Adrenal gland (tissue), 5 donors: ENCODE data around the gene MAZ.
A peak's percentile ranks its signal among the peaks of the same experiment; 100 is the strongest.

Experiments used
- POLR2A ChIP-seq, 2 donors: fragments of 450-650 bp; IDR thresholded peaks; one replicate each; pipeline ENCODE4 v1.6.1; 2017; ENCODE audit warnings: antibody characterized with exemption in 2 of 2, mild to moderate bottlenecking in 2 of 2, moderate library complexity in 1 of 2
- TF ChIP-seq, protein P1 (sequence below), 6 experiments: fragments of 450-650 bp in 4 of 6; fragments of 200-600 bp in 2 of 6; sonication (generic) in 1 of 6; IDR thresholded peaks; 1 replicate in 5 of 6; 2 replicates in 1 of 6; pipeline versions ENCODE4 v1.5.1 to v1.8.0; 2016 to 2021; ENCODE audit warnings: antibody characterized with exemption in 6 of 6, mild to moderate bottlenecking in 2 of 6, moderate library complexity in 1 of 6
- donor health status: DM: no; HTN: no; CAD: no.

GRCh38 chr16:29805232-29806098, 864 bp upstream of the MAZ start:
- peak; percentile 28 to 91 for TF ChIP-seq POLR2A (IDR thresholded peaks at IDR 0.05)
- TF ChIP-seq, protein P1, sequence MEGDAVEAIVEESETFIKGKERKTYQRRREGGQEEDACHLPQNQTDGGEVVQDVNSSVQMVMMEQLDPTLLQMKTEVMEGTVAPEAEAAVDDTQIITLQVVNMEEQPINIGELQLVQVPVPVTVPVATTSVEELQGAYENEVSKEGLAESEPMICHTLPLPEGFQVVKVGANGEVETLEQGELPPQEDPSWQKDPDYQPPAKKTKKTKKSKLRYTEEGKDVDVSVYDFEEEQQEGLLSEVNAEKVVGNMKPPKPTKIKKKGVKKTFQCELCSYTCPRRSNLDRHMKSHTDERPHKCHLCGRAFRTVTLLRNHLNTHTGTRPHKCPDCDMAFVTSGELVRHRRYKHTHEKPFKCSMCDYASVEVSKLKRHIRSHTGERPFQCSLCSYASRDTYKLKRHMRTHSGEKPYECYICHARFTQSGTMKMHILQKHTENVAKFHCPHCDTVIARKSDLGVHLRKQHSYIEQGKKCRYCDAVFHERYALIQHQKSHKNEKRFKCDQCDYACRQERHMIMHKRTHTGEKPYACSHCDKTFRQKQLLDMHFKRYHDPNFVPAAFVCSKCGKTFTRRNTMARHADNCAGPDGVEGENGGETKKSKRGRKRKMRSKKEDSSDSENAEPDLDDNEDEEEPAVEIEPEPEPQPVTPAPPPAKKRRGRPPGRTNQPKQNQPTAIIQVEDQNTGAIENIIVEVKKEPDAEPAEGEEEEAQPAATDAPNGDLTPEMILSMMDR (IDR thresholded peaks at IDR 0.05) = peak in 1 of 6 experiments; percentile 30
